OCI-LY3 (cell line): ENCODE results near the gene GNB5.

ENCODE experiments used
- H2AFZ ChIP-seq: fragments of 200-600, 300-600 bp; shearing (Covaris generic); 2 replicates; pipeline ENCODE4 v1.6.0; 2014; ENCODE audit warnings: antibody characterized with exemption, low read depth, low read length
- H3K27ac ChIP-seq: fragments of 200-600, 300-600 bp; sonication (generic); 2 replicates; pipeline ENCODE4 v1.5.1; 2014; ENCODE audit warnings: mild to moderate bottlenecking, low read length, moderate library complexity, mixed read lengths
- H3K27me3 ChIP-seq: fragments of 200-600, 300-600 bp; sonication (generic); 2 replicates; pipeline ENCODE4 v1.6.1; 2014; ENCODE audit warnings: low read depth, low read length, mixed read lengths
- H3K36me3 ChIP-seq: fragments of 200-600, 300-600 bp; sonication (generic); replicated peaks from 2 replicates; pipeline ENCODE3; 2014; ENCODE audit warnings: low read depth, low read length, mixed read lengths
- H3K4me1 ChIP-seq: fragments of 300-600, 200-600 bp; sonication (generic); 2 replicates; pipeline ENCODE4 v1.6.1; 2014; ENCODE audit warnings: low read length, mixed read lengths
- H3K4me2 ChIP-seq: fragments of 200-600, 300-600 bp; sonication (generic); 2 replicates; pipeline ENCODE4 v1.6.1; 2014; ENCODE audit warnings: low read length, mixed read lengths
- H3K4me3 ChIP-seq: fragments of 300-600, 200-600 bp; sonication (generic); 2 replicates; pipeline ENCODE4 v1.5.1; 2014; ENCODE audit warnings: antibody characterized with exemption, mild to moderate bottlenecking, low read length, moderate library complexity
- H3K79me2 ChIP-seq: fragments of 300-600, 200-600 bp; shearing (Covaris generic); 2 replicates; pipeline ENCODE4 v1.6.1; 2014; ENCODE audit warnings: mild to moderate bottlenecking, low read length, mixed read lengths
- H3K9ac ChIP-seq: fragments of 300-600, 200-600 bp; shearing (Covaris generic); 2 replicates; pipeline ENCODE4 v1.6.0; 2014; ENCODE audit warnings: mild to moderate bottlenecking, low read length, moderate library complexity
- H3K9me3 ChIP-seq: fragments of 200-600, 300-600 bp; shearing (Covaris generic); 2 replicates; pipeline ENCODE4 v1.6.1; 2014; ENCODE audit warnings: low read length, mixed read lengths; ENCODE audit not compliant: insufficient read depth
- H4K20me1 ChIP-seq: fragments of 200-600, 300-600 bp; sonication (generic); 2 replicates; pipeline ENCODE4 v1.6.1; 2016; ENCODE audit warnings: low read length, mixed read lengths; ENCODE audit not compliant: insufficient read depth
- CTCF ChIP-seq: fragments of 200-600, 300-600 bp; sonication (generic); IDR thresholded peaks from 2 replicates; pipeline ENCODE4 v1.5.1; 2014; ENCODE audit warnings: antibody characterized with exemption, low read length, low read depth
- EZH2phosphoT487 ChIP-seq: fragments of 200-600 bp; shearing (Covaris generic); IDR thresholded peaks from 2 replicates; pipeline ENCODE4 v1.6.1; 2018; ENCODE audit warnings: antibody characterized with exemption, mixed run types, low read depth

The GNB5 gene

GRCh38 chr15:52234596-52235541, 43.7 kb upstream of the GNB5 start:
- no peaks in the 10 kb centered on the region for H3K36me3 ChIP-seq

GRCh38 chr15:52233405-52233804, 42.2 kb upstream of the GNB5 start:
- H3K36me3 ChIP-seq: no peaks in the 10 kb centered on the region
- peak overlapping the region; percentile 99 for H3K27ac ChIP-seq
- no peaks in the 10 kb centered on the region for H3K79me2 ChIP-seq
- peak overlapping the region; percentile 33 for H3K4me3 ChIP-seq
- peaks cover 81% of the 10 kb centered on the region for H3K4me1 ChIP-seq
- no peak overlapping the region for H2AFZ ChIP-seq
- H3K4me2 ChIP-seq: peak overlapping the region; percentile 58
- TF ChIP-seq EZH2phosphoT487: no peak
- TF ChIP-seq CTCF: no peak
- no peaks in the 10 kb centered on the region for H4K20me1 ChIP-seq
- H3K9ac ChIP-seq: peak overlapping the region; percentile 74
- H3K9me3 ChIP-seq: no peaks in the 10 kb centered on the region
- H3K27me3 ChIP-seq: no peaks in the 10 kb centered on the region

More at GRCh38 chr15:52234596-52235541, 43.7 kb upstream of the GNB5 start:
- H4K20me1 ChIP-seq: no peaks in the 10 kb centered on the region
- peak overlapping the region; percentile 58 for H3K4me2 ChIP-seq
- H3K9me3 ChIP-seq: no peaks in the 10 kb centered on the region
- peak overlapping the region; percentile 15 for H2AFZ ChIP-seq
- H3K9ac ChIP-seq: peak overlapping the region; percentile 74
- H3K79me2 ChIP-seq: no peaks in the 10 kb centered on the region
- TF ChIP-seq CTCF (no peak), EZH2phosphoT487 (no peak)
- H3K27ac ChIP-seq: peak overlapping the region; percentile 99
- H3K4me3 ChIP-seq: peak overlapping the region; percentile 15; the same call in 1 of the 2 replicates
- no peaks in the 10 kb centered on the region for H3K27me3 ChIP-seq
- H3K4me1 ChIP-seq: peaks cover 66% of the 10 kb centered on the region

GRCh38 chr15:52232327-52232726, 41.1 kb upstream of the GNB5 start:
- Histone ChIP-seq H3K27me3 (no peaks in the 10 kb centered on the region), H4K20me1 (no peaks in the 10 kb centered on the region), H3K36me3 (no peaks in the 10 kb centered on the region), H3K9me3 (no peaks in the 10 kb centered on the region), H3K79me2 (no peaks in the 10 kb centered on the region), H2AFZ (no peak overlapping the region), H3K4me2 (peak overlapping the region; percentile 98), H3K27ac (peak overlapping the region; percentile 99), H3K4me1 (peaks cover 86% of the 10 kb centered on the region), H3K9ac (peak overlapping the region; percentile 97), H3K4me3 (peak overlapping the region; percentile 72)
- no peak for TF ChIP-seq CTCF
- no peak for TF ChIP-seq EZH2phosphoT487

GRCh38 chr15:52230073-52230472, 38.9 kb upstream of the GNB5 start:
- Histone ChIP-seq H4K20me1 (no peaks in the 10 kb centered on the region), H2AFZ (no peak overlapping the region), H3K27ac (peak overlapping the region; percentile 99), H3K36me3 (no peaks in the 10 kb centered on the region), H3K27me3 (no peaks in the 10 kb centered on the region), H3K79me2 (no peaks in the 10 kb centered on the region), H3K4me3 (no peak overlapping the region), H3K9me3 (no peaks in the 10 kb centered on the region), H3K4me2 (peak overlapping the region; percentile 25), H3K9ac (peak overlapping the region; percentile 49; the same call in 1 of the 2 replicates), H3K4me1 (peaks cover 85% of the 10 kb centered on the region)
- TF ChIP-seq EZH2phosphoT487 (no peak), CTCF (no peak)
